Prostate gland (tissue), 2 donors: ENCODE measurements around the gene ITSN1.

Source experiments
- POLR2A ChIP-seq: fragments of 450-650 bp; IDR thresholded peaks from one replicate; pipeline ENCODE4 v1.6.1; 2016; ENCODE audit warnings: antibody characterized with exemption, mild to moderate bottlenecking
- POLR2AphosphoS5 ChIP-seq: sonication (generic); formaldehyde crosslinking; IDR thresholded peaks from one replicate; pipeline ENCODE4 v1.6.1; 2017; ENCODE audit warnings: antibody characterized with exemption
- TF ChIP-seq, protein P1 (sequence below), 4 experiments: fragments of 200-600 bp in 2 of 4; fragments of 450-650 bp in 2 of 4; sonication (generic) in 2 of 4; IDR thresholded peaks; 1 replicate in 3 of 4; 2 replicates in 1 of 4; pipeline ENCODE4 v1.5.1; 2016 to 2019; ENCODE audit warnings: antibody characterized with exemption in 4 of 4, mild to moderate bottlenecking in 2 of 4, moderate library complexity in 2 of 4

- TF ChIP-seq POLR2AphosphoS5, result no peak
- TF ChIP-seq, protein P1, sequence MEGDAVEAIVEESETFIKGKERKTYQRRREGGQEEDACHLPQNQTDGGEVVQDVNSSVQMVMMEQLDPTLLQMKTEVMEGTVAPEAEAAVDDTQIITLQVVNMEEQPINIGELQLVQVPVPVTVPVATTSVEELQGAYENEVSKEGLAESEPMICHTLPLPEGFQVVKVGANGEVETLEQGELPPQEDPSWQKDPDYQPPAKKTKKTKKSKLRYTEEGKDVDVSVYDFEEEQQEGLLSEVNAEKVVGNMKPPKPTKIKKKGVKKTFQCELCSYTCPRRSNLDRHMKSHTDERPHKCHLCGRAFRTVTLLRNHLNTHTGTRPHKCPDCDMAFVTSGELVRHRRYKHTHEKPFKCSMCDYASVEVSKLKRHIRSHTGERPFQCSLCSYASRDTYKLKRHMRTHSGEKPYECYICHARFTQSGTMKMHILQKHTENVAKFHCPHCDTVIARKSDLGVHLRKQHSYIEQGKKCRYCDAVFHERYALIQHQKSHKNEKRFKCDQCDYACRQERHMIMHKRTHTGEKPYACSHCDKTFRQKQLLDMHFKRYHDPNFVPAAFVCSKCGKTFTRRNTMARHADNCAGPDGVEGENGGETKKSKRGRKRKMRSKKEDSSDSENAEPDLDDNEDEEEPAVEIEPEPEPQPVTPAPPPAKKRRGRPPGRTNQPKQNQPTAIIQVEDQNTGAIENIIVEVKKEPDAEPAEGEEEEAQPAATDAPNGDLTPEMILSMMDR (IDR thresholded peaks at IDR 0.05), result no peak
- no peak for TF ChIP-seq POLR2A
Observed at GRCh38 chr21:33897739-33898138, 255.4 kb downstream of the ITSN1 start.
